DOHH2 (cell line): Measurements from ENCODE around the gene ALX3.

Experiments used
- H3F3A ChIP-seq: fragments of 200-600 bp; sonication (generic), shearing (Covaris generic); 2 replicates; pipeline ENCODE4 v1.6.0; 2016; ENCODE audit warnings: antibody characterized with exemption, mild to moderate bottlenecking; ENCODE audit not compliant: control insufficient read depth, insufficient read depth
- H3K27ac ChIP-seq: fragments of 200-600 bp; sonication (generic); 2 replicates; pipeline ENCODE4 v1.5.1; 2014; ENCODE audit warnings: low read depth, mild to moderate bottlenecking, low read length, moderate library complexity
- H3K27me3 ChIP-seq: fragments of 200-600 bp; sonication (generic); 2 replicates; pipeline ENCODE4 v1.6.1; 2014; ENCODE audit warnings: mild to moderate bottlenecking, low read length, mixed read lengths; ENCODE audit not compliant: control insufficient read depth
- H3K36me3 ChIP-seq: fragments of 200-600 bp; sonication (generic); 2 replicates; pipeline ENCODE4 v1.6.1; 2014; ENCODE audit warnings: mild to moderate bottlenecking, low read length, moderate library complexity, mixed read lengths; ENCODE audit not compliant: control insufficient read depth
- H3K4me1 ChIP-seq: fragments of 200-600 bp; sonication (generic); 2 replicates; pipeline ENCODE4 v1.6.1; 2014; ENCODE audit warnings: mild to moderate bottlenecking, low read length, mixed read lengths; ENCODE audit not compliant: control insufficient read depth
- H3K4me2 ChIP-seq: fragments of 200-600 bp; sonication (generic); 2 replicates; pipeline ENCODE4 v1.6.0; 2014; ENCODE audit warnings: mild to moderate bottlenecking, low read length, moderate library complexity
- H3K4me3 ChIP-seq: fragments of 200-600 bp; sonication (generic); 2 replicates; pipeline ENCODE4 v1.5.1; 2014; ENCODE audit warnings: mild to moderate bottlenecking, low read length, mixed read lengths
- H3K79me2 ChIP-seq: fragments of 200-600 bp; sonication (generic); 2 replicates; pipeline ENCODE4 v1.6.1; 2014; ENCODE audit warnings: mild to moderate bottlenecking, low read length, mixed read lengths; ENCODE audit not compliant: control insufficient read depth
- H3K9me2 ChIP-seq: fragments of 200-600 bp; sonication (generic); replicated peaks from 2 replicates; pipeline ENCODE4 v1.6.1; 2014; ENCODE audit warnings: mild to moderate bottlenecking, low read length, mixed read lengths; ENCODE audit not compliant: control insufficient read depth
- H3K9me3 ChIP-seq: fragments of 200-600 bp; sonication (generic); 2 replicates; pipeline ENCODE4 v1.6.1; 2014; ENCODE audit warnings: antibody characterized with exemption, low read length, mixed read lengths; ENCODE audit not compliant: control insufficient read depth, insufficient read depth
- H4K20me1 ChIP-seq: fragments of 200-600 bp; sonication (generic); 2 replicates; pipeline ENCODE4 v1.6.0; 2014; ENCODE audit warnings: low read depth, mild to moderate bottlenecking, antibody characterized with exemption, low read length, moderate library complexity; ENCODE audit not compliant: control insufficient read depth, insufficient read depth
- CTCF ChIP-seq: fragments of 200-600 bp; sonication (generic); IDR thresholded peaks from one replicate; pipeline ENCODE4 v1.5.1; 2014; ENCODE audit warnings: antibody characterized with exemption, mild to moderate bottlenecking, low read depth, low read length; ENCODE audit not compliant: poor library complexity, severe bottlenecking
- EZH2phosphoT487 ChIP-seq: fragments of 200-600 bp; sonication (generic); IDR thresholded peaks from 2 replicates; pipeline ENCODE4 v1.6.1; 2017; ENCODE audit warnings: borderline replicate concordance, mild to moderate bottlenecking, antibody characterized with exemption, low read length, moderate library complexity, mixed read lengths

ALX3 gene

GRCh38 chr1:110053552-110054428 is 16.7 kb downstream of the ALX3 start:
- Histone ChIP-seq H3K27ac (no peak overlapping the region), H3K79me2 (no peaks in the 10 kb centered on the region), H3K27me3 (no peaks in the 10 kb centered on the region), H4K20me1 (no peaks in the 10 kb centered on the region), H3K9me2 (no peaks in the 10 kb centered on the region), H3K4me3 (no peak overlapping the region), H3K4me1 (no peaks in the 10 kb centered on the region), H3K4me2 (no peak overlapping the region), H3F3A (no peaks in the 10 kb centered on the region), H3K9me3 (no peaks in the 10 kb centered on the region), H3K36me3 (peaks cover 76% of the 10 kb centered on the region)
- TF ChIP-seq CTCF (peak; percentile 98), EZH2phosphoT487 (no peak)

GRCh38 chr1:110051262-110051648 is 19.2 kb downstream of the ALX3 start:
- no peak overlapping the region for H3K4me2 ChIP-seq
- H3K4me3 ChIP-seq: no peak overlapping the region
- TF ChIP-seq CTCF (no peak), EZH2phosphoT487 (no peak)
- no peak overlapping the region for H3K27ac ChIP-seq
- no peaks in the 10 kb centered on the region for H3K79me2 ChIP-seq
- no peaks in the 10 kb centered on the region for H3K27me3 ChIP-seq
- no peaks in the 10 kb centered on the region for H3F3A ChIP-seq
- H3K36me3 ChIP-seq: peaks cover 85% of the 10 kb centered on the region
- H3K9me3 ChIP-seq: no peaks in the 10 kb centered on the region
- no peaks in the 10 kb centered on the region for H3K4me1 ChIP-seq
- no peaks in the 10 kb centered on the region for H3K9me2 ChIP-seq
- no peaks in the 10 kb centered on the region for H4K20me1 ChIP-seq

- TF ChIP-seq EZH2phosphoT487: no peak
- no peak for TF ChIP-seq CTCF
- Histone ChIP-seq H3K27ac (no peak overlapping the region), H3K36me3 (peaks cover 84% of the 10 kb centered on the region), H4K20me1 (no peaks in the 10 kb centered on the region), H3F3A (no peaks in the 10 kb centered on the region), H3K4me1 (no peaks in the 10 kb centered on the region), H3K27me3 (no peaks in the 10 kb centered on the region), H3K79me2 (no peaks in the 10 kb centered on the region), H3K4me3 (no peak overlapping the region), H3K4me2 (no peak overlapping the region), H3K9me2 (no peaks in the 10 kb centered on the region), H3K9me3 (no peaks in the 10 kb centered on the region)
These were observed 19.7 kb downstream of the ALX3 start for GRCh38 chr1:110050602-110051261.
